SK-N-SH (cell line): ENCODE results near the gene BCR. TPM values are rescaled to one million over a fixed set of nuclear protein-coding genes. Genes with fewer than 3 reads are reported as not detected.
A peak's percentile ranks its signal among the peaks of the same experiment; 100 is the strongest.

ENCODE experiments used
- CTCF ChIA-PET: fragments of 300-600, 350-600 bp; formaldehyde crosslinking; extraction: SDS; loops from one replicate; lab custom pipeline; 2021; lab: Yijun Ruan, JAX
- POLR2A ChIA-PET: fragments of 350-600 bp; sonication (Branson Sonifier 250); formaldehyde crosslinking; extraction: SDS; loops from one replicate; lab custom pipeline; 2020; ENCODE audit warnings: antibody characterized with exemption, inconsistent platforms; lab: Yijun Ruan, JAX
- DNase-seq: peaks from one replicate; pipeline ENCODE4 v3.0.0; 2012
- H2AFZ ChIP-seq: fragments of 200-600 bp; sonication (generic); 2 replicates; pipeline ENCODE4 v1.8.1; 2016; ENCODE audit warnings: antibody characterized with exemption, mild to moderate bottlenecking, low read depth
- H3F3A ChIP-seq: fragments of 200-600 bp; sonication (generic); replicated peaks from 2 replicates; pipeline ENCODE3; 2016; ENCODE audit warnings: antibody characterized with exemption, mild to moderate bottlenecking; ENCODE audit not compliant: insufficient read depth
- H3K27ac ChIP-seq, 2 experiments: fragments of 200-500 bp in 1 of 2; fragments of 200-600 bp in 1 of 2; sonication (Bioruptor generic) in 1 of 2; sonication (generic), shearing (Covaris generic) in 1 of 2; 2 replicates each; pipeline versions ENCODE4 v1.5.1 to v1.6.1; 2014 to 2016; ENCODE audit warnings: low read depth in 2 of 2, inconsistent platforms in 1 of 2, low read length in 1 of 2, mild to moderate bottlenecking in 1 of 2, mixed read lengths in 1 of 2
- H3K27me3 ChIP-seq: fragments of 200-600 bp; sonication (generic), shearing (Covaris generic); 2 replicates; pipeline ENCODE4 v1.6.1; 2016; ENCODE audit warnings: mixed run types; ENCODE audit not compliant: insufficient read depth
- H3K36me3 ChIP-seq, 2 experiments: fragments of 200-500 bp in 1 of 2; fragments of 200-600 bp in 1 of 2; sonication (Bioruptor generic) in 1 of 2; sonication (generic) in 1 of 2; replicated peaks in 1 of 2; 2 replicates each; pipeline versions ENCODE3 to v1.5.1; 2014 to 2016; ENCODE audit warnings: low read length in 1 of 2, mild to moderate bottlenecking in 1 of 2; ENCODE audit not compliant: insufficient read depth in 2 of 2, control insufficient read depth in 1 of 2
- H3K4me1 ChIP-seq, 2 experiments: fragments of 200-500 bp in 1 of 2; fragments of 200-600 bp in 1 of 2; sonication (Bioruptor generic) in 1 of 2; sonication (generic), shearing (Covaris generic) in 1 of 2; 2 replicates each; pipeline versions ENCODE4 v1.5.1 to v1.6.1; 2014 to 2016; ENCODE audit warnings: low read depth in 1 of 2, low read length in 1 of 2, mixed run types in 1 of 2; ENCODE audit not compliant: insufficient read depth in 2 of 2, control insufficient read depth in 1 of 2
- H3K4me2 ChIP-seq: fragments of 200-600 bp; sonication (generic), shearing (Covaris generic); 2 replicates; pipeline ENCODE4 v1.6.1; 2017; ENCODE audit warnings: mixed run types
- H3K4me3 ChIP-seq, 2 experiments: fragments of 200-500 bp in 1 of 2; fragments of 200-600 bp in 1 of 2; sonication (Bioruptor generic) in 1 of 2; sonication (generic), shearing (Covaris generic) in 1 of 2; 2 replicates each; pipeline versions ENCODE4 v1.5.1 to v1.8.1; 2014 to 2016; ENCODE audit warnings: low read depth in 2 of 2, inconsistent platforms in 1 of 2, low read length in 1 of 2, mild to moderate bottlenecking in 1 of 2, mixed read lengths in 1 of 2, moderate library complexity in 1 of 2
- H3K79me2 ChIP-seq: fragments of 200-600 bp; sonication (generic); 2 replicates; pipeline ENCODE4 v1.8.1; 2017; ENCODE audit warnings: mild to moderate bottlenecking; ENCODE audit not compliant: insufficient read depth
- H3K9ac ChIP-seq: fragments of 200-600 bp; sonication (generic); 2 replicates; pipeline ENCODE4 v1.6.1; 2017; ENCODE audit warnings: mixed run types
- H3K9me2 ChIP-seq: fragments of 200-600 bp; sonication (generic); 2 replicates; pipeline ENCODE4 v1.6.1; 2017; ENCODE audit warnings: mixed run types
- H3K9me3 ChIP-seq: fragments of 200-600 bp; sonication (generic); 2 replicates; pipeline ENCODE4 v1.6.1; 2017; ENCODE audit warnings: mixed run types, mild to moderate bottlenecking, moderate library complexity
- H4K20me1 ChIP-seq: fragments of 200-600 bp; sonication (generic); 2 replicates; pipeline ENCODE4 v1.6.1; 2017; ENCODE audit warnings: mild to moderate bottlenecking, mixed run types; ENCODE audit not compliant: insufficient read depth
- EP300 ChIP-seq, 2 experiments: IDR thresholded peaks; 2 replicates each; pipeline versions ENCODE4 v1.4.0 to v1.6.1; 2012; ENCODE audit warnings: borderline replicate concordance in 1 of 2, low read depth in 1 of 2, low read length in 1 of 2
- EZH2phosphoT487 ChIP-seq: fragments of 200-600 bp; sonication (generic); IDR thresholded peaks from 2 replicates; pipeline ENCODE4 v1.6.1; 2017; ENCODE audit warnings: low read depth, mixed run types, mild to moderate bottlenecking, antibody characterized with exemption, moderate library complexity, borderline replicate concordance
- JUND ChIP-seq: IDR thresholded peaks from 2 replicates; pipeline ENCODE4 v1.4.0; 2012
- MAX ChIP-seq: IDR thresholded peaks from 2 replicates; pipeline ENCODE4 v1.4.0; 2012; ENCODE audit warnings: low read depth
- MEF2A ChIP-seq: IDR thresholded peaks from 2 replicates; pipeline ENCODE4 v1.4.0; 2012; ENCODE audit warnings: low read depth, borderline replicate concordance
- MXI1 ChIP-seq: IDR thresholded peaks from 2 replicates; pipeline ENCODE4 v1.6.1; 2012; ENCODE audit warnings: mild to moderate bottlenecking, low read depth, low read length, improper control_type of control experiment
- NRF1 ChIP-seq: IDR thresholded peaks from 2 replicates; pipeline ENCODE4 v1.6.1; 2012; ENCODE audit warnings: low read depth, mild to moderate bottlenecking, low read length
- POLR2AphosphoS5 ChIP-seq: IDR thresholded peaks from 2 replicates; pipeline ENCODE4 v1.6.1; 2012; ENCODE audit warnings: low read depth, low read length
- RFX5 ChIP-seq: IDR thresholded peaks from 2 replicates; pipeline ENCODE4 v1.6.1; 2012; ENCODE audit warnings: mild to moderate bottlenecking, improper control_type of control experiment, low read length
- TAF1 ChIP-seq: IDR thresholded peaks from 2 replicates; pipeline ENCODE4 v1.6.1; 2012; ENCODE audit warnings: low read depth, mild to moderate bottlenecking, low read length, moderate library complexity, borderline replicate concordance
- TCF12 ChIP-seq: IDR thresholded peaks from 2 replicates; pipeline ENCODE4 v1.4.0; 2012
- TEAD4 ChIP-seq: IDR thresholded peaks from 2 replicates; pipeline ENCODE4 v1.4.0; 2012; ENCODE audit warnings: mild to moderate bottlenecking, borderline replicate concordance; ENCODE audit not compliant: insufficient read depth
- ZBTB33 ChIP-seq: IDR thresholded peaks from 2 replicates; pipeline ENCODE4 v1.4.0; 2012; ENCODE audit warnings: low read depth, borderline replicate concordance
- WGBS: methylation state at CpG from one replicate; pipeline ENCODE4 v1.1.6; 2017; ENCODE audit warnings: low lambda C conversion rate; 5-methylcytosine and 5-hydroxymethylcytosine counted together
- polyA plus RNA-seq, 3 experiments: library from polyadenylated mRNA; depleted of rRNA; stranded (reverse); fragments of >200 nt; gene quantifications; 2 replicates each; pipeline ENCODE4 v1.2.3, GENCODE V29; 2012
- TF ChIP-seq, protein P1 (sequence below): IDR thresholded peaks from 2 replicates; pipeline ENCODE4 v1.6.1; 2012; ENCODE audit warnings: mild to moderate bottlenecking, low read depth, low read length, moderate library complexity
- TF ChIP-seq, protein P2 (sequence below): IDR thresholded peaks from 2 replicates; pipeline ENCODE4; 2012

Gene BCR
- polyA plus RNA-seq, 1 of the 3 experiments (the other 2 are of a cell fraction): 50.9 TPM

DNA sequence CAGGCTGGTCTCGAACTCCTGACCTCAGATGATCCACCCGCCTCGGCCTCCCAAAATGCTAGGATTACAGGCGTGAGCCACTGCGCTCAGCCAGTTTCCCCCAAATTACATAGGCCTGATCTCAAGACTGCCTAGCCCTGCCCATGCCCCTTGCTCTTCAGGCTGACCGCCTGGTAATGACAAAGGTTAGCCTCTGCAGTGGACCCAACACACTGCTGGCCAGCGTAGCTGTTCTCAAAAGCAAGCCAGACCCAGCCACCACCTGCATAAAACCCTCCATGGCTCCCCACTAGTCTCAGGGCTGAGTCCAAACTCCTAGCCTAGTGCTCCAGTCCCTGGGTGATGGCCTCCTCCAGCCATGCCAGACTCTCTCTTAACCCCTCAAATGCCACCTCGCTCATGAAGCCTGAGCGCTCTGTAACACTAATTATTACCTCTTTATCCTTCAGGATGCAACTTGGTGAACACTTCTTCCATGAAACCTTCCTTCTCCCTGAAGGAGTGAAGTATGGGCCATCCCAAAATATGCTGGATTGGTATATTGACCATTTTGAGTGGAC lies 37.7 kb upstream of the BCR start:
- Histone ChIP-seq H3K79me2 (peaks cover 4% of the 10 kb centered on the region; the same call in 1 of the 2 replicates), H3K9me3 (no peaks in the 10 kb centered on the region), H3K27me3 (no peaks in the 10 kb centered on the region), H4K20me1 (no peaks in the 10 kb centered on the region), H3K4me2 (peak overlapping the region; percentile 76), H3K9ac (peak overlapping the region; percentile 59; the same call in 1 of the 2 replicates), H3K27ac (peak overlapping the region in 1 of 2 experiments; percentile 69; a peak in 2 of 4 replicates), H3K4me1 (peaks cover 6 to 20% of the 10 kb centered on the region in 2 experiments; a peak in 1 of 4 replicates), H3K4me3 (no peak overlapping the region), H3F3A (no peaks in the 10 kb centered on the region), H3K9me2 (no peaks in the 10 kb centered on the region), H3K36me3 (no peaks in the 10 kb centered on the region), H2AFZ (no peak overlapping the region)
- ChIA-PET POLR2A (no interaction called here), CTCF (interaction anchor here (1.2 to 3.4 kb wide), 3 partner anchors 36 to 187 kb away, joined by 5 to 31 read pairs (median 9); no protein-coding TSS in a partner anchor)
- DNase-seq: no peak
- 92% methylated on average over 4 of the region's 9 CpGs for WGBS
- TF ChIP-seq TCF12: no peak
- TF ChIP-seq, protein P1, sequence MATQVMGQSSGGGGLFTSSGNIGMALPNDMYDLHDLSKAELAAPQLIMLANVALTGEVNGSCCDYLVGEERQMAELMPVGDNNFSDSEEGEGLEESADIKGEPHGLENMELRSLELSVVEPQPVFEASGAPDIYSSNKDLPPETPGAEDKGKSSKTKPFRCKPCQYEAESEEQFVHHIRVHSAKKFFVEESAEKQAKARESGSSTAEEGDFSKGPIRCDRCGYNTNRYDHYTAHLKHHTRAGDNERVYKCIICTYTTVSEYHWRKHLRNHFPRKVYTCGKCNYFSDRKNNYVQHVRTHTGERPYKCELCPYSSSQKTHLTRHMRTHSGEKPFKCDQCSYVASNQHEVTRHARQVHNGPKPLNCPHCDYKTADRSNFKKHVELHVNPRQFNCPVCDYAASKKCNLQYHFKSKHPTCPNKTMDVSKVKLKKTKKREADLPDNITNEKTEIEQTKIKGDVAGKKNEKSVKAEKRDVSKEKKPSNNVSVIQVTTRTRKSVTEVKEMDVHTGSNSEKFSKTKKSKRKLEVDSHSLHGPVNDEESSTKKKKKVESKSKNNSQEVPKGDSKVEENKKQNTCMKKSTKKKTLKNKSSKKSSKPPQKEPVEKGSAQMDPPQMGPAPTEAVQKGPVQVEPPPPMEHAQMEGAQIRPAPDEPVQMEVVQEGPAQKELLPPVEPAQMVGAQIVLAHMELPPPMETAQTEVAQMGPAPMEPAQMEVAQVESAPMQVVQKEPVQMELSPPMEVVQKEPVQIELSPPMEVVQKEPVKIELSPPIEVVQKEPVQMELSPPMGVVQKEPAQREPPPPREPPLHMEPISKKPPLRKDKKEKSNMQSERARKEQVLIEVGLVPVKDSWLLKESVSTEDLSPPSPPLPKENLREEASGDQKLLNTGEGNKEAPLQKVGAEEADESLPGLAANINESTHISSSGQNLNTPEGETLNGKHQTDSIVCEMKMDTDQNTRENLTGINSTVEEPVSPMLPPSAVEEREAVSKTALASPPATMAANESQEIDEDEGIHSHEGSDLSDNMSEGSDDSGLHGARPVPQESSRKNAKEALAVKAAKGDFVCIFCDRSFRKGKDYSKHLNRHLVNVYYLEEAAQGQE: no peak
- no peak for TF ChIP-seq NRF1
- no peak for TF ChIP-seq MEF2A
- TF ChIP-seq JUND: no peak
- no peak for TF ChIP-seq MAX
- TF ChIP-seq, protein P2, sequence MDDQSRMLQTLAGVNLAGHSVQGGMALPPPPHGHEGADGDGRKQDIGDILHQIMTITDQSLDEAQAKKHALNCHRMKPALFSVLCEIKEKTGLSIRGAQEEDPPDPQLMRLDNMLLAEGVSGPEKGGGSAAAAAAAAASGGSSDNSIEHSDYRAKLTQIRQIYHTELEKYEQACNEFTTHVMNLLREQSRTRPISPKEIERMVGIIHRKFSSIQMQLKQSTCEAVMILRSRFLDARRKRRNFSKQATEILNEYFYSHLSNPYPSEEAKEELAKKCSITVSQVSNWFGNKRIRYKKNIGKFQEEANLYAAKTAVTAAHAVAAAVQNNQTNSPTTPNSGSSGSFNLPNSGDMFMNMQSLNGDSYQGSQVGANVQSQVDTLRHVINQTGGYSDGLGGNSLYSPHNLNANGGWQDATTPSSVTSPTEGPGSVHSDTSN: no peak
- TF ChIP-seq EP300 (IDR thresholded peaks at IDR 0.05; ENCODE audit: borderline replicate concordance in 1 of 2, low read depth in 1 of 2, low read length in 1 of 2): no peak
- TF ChIP-seq POLR2AphosphoS5: no peak
- TF ChIP-seq TEAD4: no peak
- no peak for TF ChIP-seq MXI1
- TF ChIP-seq EZH2phosphoT487: no peak
- no peak for TF ChIP-seq ZBTB33
- TF ChIP-seq TAF1: no peak
- no peak for TF ChIP-seq RFX5
